ENCODE measurements around the gene SNRNP70. TPM values are rescaled to one million over a fixed set of nuclear protein-coding genes. Genes with fewer than 3 reads are reported as not detected.

SNRNP70 gene
- total and polyA plus RNA-seq, 2 of the 13 experiments (the other 11 are each of a cell fraction or from before 2014, with no cell fraction given): 150 to 210 TPM

- TF ChIP-seq ZNF318 (CRISPR knock-in tag; IDR thresholded peaks at IDR 0.05) (peak; percentile 91; the same call in 1 of the 2 replicates), STAT5B (CRISPR knock-in tag; IDR thresholded peaks at IDR 0.05) (no peak), SAP130 (CRISPR knock-in tag; IDR thresholded peaks at IDR 0.05; ENCODE audit: low read depth) (peak; percentile 78), KLF11 (CRISPR knock-in tag; IDR thresholded peaks at IDR 0.05) (peak; percentile 70; the same call in 1 of the 2 replicates), ZNF841 (CRISPR knock-in tag; IDR thresholded peaks at IDR 0.05; ENCODE audit: borderline replicate concordance) (no peak), MYC (CRISPR knock-in tag; IDR thresholded peaks at IDR 0.05; ENCODE audit: borderline replicate concordance) (peak; percentile 88), ZNF781 (CRISPR knock-in tag; IDR thresholded peaks at IDR 0.05; ENCODE audit: borderline replicate concordance, not compliant biosample characterization) (peak; percentile 65), RFX3 (CRISPR knock-in tag; IDR thresholded peaks at IDR 0.05) (no peak), KDM5A (IDR thresholded peaks at IDR 0.05; ENCODE audit: borderline replicate concordance, low read length) (no peak), FOXM1 (CRISPR knock-in tag; IDR thresholded peaks at IDR 0.05) (no peak), KAT2B (IDR thresholded peaks at IDR 0.05; ENCODE audit: borderline replicate concordance, low read depth, low read length) (no peak), YEATS4 (CRISPR knock-in tag; IDR thresholded peaks at IDR 0.05; ENCODE audit: borderline replicate concordance) (peak; percentile 88), ARNT (IDR thresholded peaks at IDR 0.05) (no peak), ZNF614 (CRISPR knock-in tag; IDR thresholded peaks at IDR 0.05; ENCODE audit: borderline replicate concordance) (no peak), ZNF747 (CRISPR knock-in tag; IDR thresholded peaks at IDR 0.05; ENCODE audit: borderline replicate concordance) (0 out of 2 replicates have a peak, but pooled peaks have one; percentile 28), HOXD1 (CRISPR knock-in tag; IDR thresholded peaks at IDR 0.05) (peak; percentile 65), NONO (IDR thresholded peaks at IDR 0.05) (no peak), NONO (CRISPR knock-in tag; conservative IDR thresholded peaks at IDR 0.05) (peak; percentile 68; the same call in 1 of the 2 replicates), ZMAT3 (CRISPR knock-in tag; conservative IDR thresholded peaks at IDR 0.05) (peak; percentile 94), ATF7 (IDR thresholded peaks at IDR 0.05) (peak; percentile 83), ATF7 (CRISPR knock-in tag; IDR thresholded peaks at IDR 0.05) (peak; percentile 98), ZNF451 (CRISPR knock-in tag; IDR thresholded peaks at IDR 0.05) (0 out of 2 replicates have a peak, but pooled peaks have one; percentile 37)
These were observed 33.5 kb downstream of the SNRNP70 start, which contains the start of gene C19orf73 (continued) for GRCh38 chr19:49118565-49119410.
